K562 (cell line): ENCODE measurements around the gene IGF2BP3. TPM values are rescaled to one million over a fixed set of nuclear protein-coding genes. Genes with fewer than 3 reads are reported as not detected.

Experiments used
- polyA plus RNA-seq, 8 experiments: library from polyadenylated mRNA; depleted of rRNA in 4 of 8; stranded (reverse) in 5 of 8; unstranded in 3 of 8; fragments of >200 nt; fragmentation: Nextera tagmentation in 2 of 8; fragmentation: Illumina TruSeq in 1 of 8; extraction: Ambion mirVana in 2 of 8; extraction: Trizol in 1 of 8; gene quantifications; 2 replicates each; pipeline versions ENCODE4 v1.2.1 to v1.2.3, GENCODE V29; 2011 to 2014; ENCODE audit warnings: inconsistent platforms in 1 of 8, missing spikeins in 1 of 8
- total RNA-seq, 7 experiments: library from RNA; depleted of rRNA in 6 of 7; stranded (reverse); fragments of >200 nt in 6 of 7; fragmentation: Illumina TruSeq in 2 of 7; extraction: Trizol in 2 of 7; gene quantifications; 2 replicates each; pipeline versions ENCODE4 v1.2.1 to v1.2.3, GENCODE V29; 2011 to 2021; ENCODE audit warnings: low replicate concordance in 1 of 7
- TF ChIP-seq, protein P1 (sequence below), 2 experiments: fragments of 450-650 bp; formaldehyde crosslinking in 1 of 2; IDR thresholded peaks; 2 replicates each; pipeline versions ENCODE4 v1.4.0 to v1.6.1; 2014 to 2020; ENCODE audit warnings: mild to moderate bottlenecking in 2 of 2, borderline replicate concordance in 1 of 2, low read depth in 1 of 2

IGF2BP3 gene
- total and polyA plus RNA-seq, 9 of the 15 experiments (the other 6 are each of a cell fraction or from before 2014, with no cell fraction given) = 8.4 to 88.1 (median 61.2) TPM

- TF ChIP-seq, protein P1, sequence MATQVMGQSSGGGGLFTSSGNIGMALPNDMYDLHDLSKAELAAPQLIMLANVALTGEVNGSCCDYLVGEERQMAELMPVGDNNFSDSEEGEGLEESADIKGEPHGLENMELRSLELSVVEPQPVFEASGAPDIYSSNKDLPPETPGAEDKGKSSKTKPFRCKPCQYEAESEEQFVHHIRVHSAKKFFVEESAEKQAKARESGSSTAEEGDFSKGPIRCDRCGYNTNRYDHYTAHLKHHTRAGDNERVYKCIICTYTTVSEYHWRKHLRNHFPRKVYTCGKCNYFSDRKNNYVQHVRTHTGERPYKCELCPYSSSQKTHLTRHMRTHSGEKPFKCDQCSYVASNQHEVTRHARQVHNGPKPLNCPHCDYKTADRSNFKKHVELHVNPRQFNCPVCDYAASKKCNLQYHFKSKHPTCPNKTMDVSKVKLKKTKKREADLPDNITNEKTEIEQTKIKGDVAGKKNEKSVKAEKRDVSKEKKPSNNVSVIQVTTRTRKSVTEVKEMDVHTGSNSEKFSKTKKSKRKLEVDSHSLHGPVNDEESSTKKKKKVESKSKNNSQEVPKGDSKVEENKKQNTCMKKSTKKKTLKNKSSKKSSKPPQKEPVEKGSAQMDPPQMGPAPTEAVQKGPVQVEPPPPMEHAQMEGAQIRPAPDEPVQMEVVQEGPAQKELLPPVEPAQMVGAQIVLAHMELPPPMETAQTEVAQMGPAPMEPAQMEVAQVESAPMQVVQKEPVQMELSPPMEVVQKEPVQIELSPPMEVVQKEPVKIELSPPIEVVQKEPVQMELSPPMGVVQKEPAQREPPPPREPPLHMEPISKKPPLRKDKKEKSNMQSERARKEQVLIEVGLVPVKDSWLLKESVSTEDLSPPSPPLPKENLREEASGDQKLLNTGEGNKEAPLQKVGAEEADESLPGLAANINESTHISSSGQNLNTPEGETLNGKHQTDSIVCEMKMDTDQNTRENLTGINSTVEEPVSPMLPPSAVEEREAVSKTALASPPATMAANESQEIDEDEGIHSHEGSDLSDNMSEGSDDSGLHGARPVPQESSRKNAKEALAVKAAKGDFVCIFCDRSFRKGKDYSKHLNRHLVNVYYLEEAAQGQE (IDR thresholded peaks at IDR 0.05; ENCODE audit: borderline replicate concordance) = peak; percentile 16; the same call in 1 of the 2 replicates
- TF ChIP-seq, protein P1 (CRISPR knock-in tag; IDR thresholded peaks at IDR 0.05; ENCODE audit: low read depth) = no peak
These were observed 193.9 kb downstream of the IGF2BP3 start (continued) for GRCh38 chr7:23276376-23276775.
